Measurements from ENCODE around the gene PLIN4.

The PLIN4 gene

DNA sequence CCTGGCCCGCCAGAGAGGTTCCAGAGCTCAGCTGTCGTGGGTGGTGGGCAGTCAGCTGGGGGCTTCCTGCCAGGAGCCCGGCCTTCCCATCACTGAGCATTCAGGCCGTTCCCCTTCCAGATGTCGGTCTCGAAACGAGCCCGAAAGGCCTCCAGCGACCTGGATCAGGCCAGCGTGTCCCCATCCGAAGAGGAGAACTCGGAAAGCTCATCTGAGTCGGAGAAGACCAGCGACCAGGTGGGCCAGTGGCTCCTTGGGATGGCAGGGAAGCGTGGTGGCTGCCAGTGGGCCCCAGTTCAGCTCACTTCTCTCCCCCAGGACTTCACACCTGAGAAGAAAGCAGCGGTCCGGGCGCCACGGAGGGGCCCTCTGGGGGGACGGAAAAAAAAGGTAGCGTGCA lies 26.8 kb downstream of the PLIN4 start:
- ATAC-seq, result no peak
- no peak for TF ChIP-seq POU6F1 (CRISPR knock-in tag; IDR thresholded peaks at IDR 0.05; ENCODE audit: borderline replicate concordance, low read depth)

- no peak for TF ChIP-seq ESRRG (CRISPR knock-in tag; IDR thresholded peaks at IDR 0.05)
- no peak for TF ChIP-seq RARB (CRISPR knock-in tag; IDR thresholded peaks at IDR 0.05)
- TF ChIP-seq ZC3H10 (CRISPR knock-in tag; IDR thresholded peaks at IDR 0.05), result no peak
- TF ChIP-seq ZFP30 (CRISPR knock-in tag; IDR thresholded peaks at IDR 0.05), result no peak
- TF ChIP-seq, protein P1, sequence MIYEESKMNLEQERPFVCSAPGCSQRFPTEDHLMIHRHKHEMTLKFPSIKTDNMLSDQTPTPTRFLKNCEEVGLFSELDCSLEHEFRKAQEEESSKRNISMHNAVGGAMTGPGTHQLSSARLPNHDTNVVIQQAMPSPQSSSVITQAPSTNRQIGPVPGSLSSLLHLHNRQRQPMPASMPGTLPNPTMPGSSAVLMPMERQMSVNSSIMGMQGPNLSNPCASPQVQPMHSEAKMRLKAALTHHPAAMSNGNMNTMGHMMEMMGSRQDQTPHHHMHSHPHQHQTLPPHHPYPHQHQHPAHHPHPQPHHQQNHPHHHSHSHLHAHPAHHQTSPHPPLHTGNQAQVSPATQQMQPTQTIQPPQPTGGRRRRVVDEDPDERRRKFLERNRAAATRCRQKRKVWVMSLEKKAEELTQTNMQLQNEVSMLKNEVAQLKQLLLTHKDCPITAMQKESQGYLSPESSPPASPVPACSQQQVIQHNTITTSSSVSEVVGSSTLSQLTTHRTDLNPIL (CRISPR knock-in tag; IDR thresholded peaks at IDR 0.05; ENCODE audit: low read depth), result no peak
- TF ChIP-seq ZNF565 (CRISPR knock-in tag; conservative IDR thresholded peaks at IDR 0.05; ENCODE audit: low read depth), result no peak
- no peak for TF ChIP-seq GLIS3 (CRISPR knock-in tag; IDR thresholded peaks at IDR 0.05)
- no peak for TF ChIP-seq TOX (CRISPR knock-in tag; IDR thresholded peaks at IDR 0.05; ENCODE audit: borderline replicate concordance)
- no peak for TF ChIP-seq BACH2 (CRISPR knock-in tag; IDR thresholded peaks at IDR 0.05; ENCODE audit: borderline replicate concordance)
- no peak for TF ChIP-seq PATZ1 (CRISPR knock-in tag; IDR thresholded peaks at IDR 0.05; ENCODE audit: borderline replicate concordance)
- no peak for TF ChIP-seq ARNTL (CRISPR knock-in tag; IDR thresholded peaks at IDR 0.05; ENCODE audit: borderline replicate concordance, low read depth)
- TF ChIP-seq POU6F1 (CRISPR knock-in tag; IDR thresholded peaks at IDR 0.05; ENCODE audit: borderline replicate concordance, low read depth), result no peak
- no peak for TF ChIP-seq ZNF8 (CRISPR knock-in tag; IDR thresholded peaks at IDR 0.05)
- no peak for TF ChIP-seq TCF4 (CRISPR knock-in tag; IDR thresholded peaks at IDR 0.05; ENCODE audit: borderline replicate concordance)
- TF ChIP-seq ZNF70 (CRISPR knock-in tag; IDR thresholded peaks at IDR 0.05), result no peak
- no peak for ATAC-seq
Observed at GRCh38 chr19:4488496-4488895, 29.8 kb downstream of the PLIN4 start.

DNA sequence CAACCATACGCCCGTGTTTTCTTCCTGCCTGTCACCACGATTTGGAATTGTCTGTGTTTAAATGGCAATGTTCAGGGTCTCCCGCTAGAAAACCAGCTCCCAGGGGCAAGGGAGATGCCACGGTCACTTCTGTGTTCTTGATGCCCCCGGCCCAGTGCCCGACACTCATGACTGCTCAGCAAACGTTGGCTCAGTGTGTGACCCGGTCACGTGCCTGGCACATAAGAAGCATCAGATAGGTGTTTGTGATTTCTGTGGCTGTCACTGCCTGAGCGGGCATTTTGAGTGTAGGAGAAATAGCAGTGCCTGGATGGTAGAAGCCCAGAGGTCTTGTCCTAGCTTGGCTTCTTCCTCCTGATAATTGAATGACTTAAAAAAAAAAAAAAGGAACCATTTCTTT lies 30.7 kb downstream of the PLIN4 start:
- no peak for ATAC-seq
- no peak for TF ChIP-seq TOX (CRISPR knock-in tag; IDR thresholded peaks at IDR 0.05; ENCODE audit: borderline replicate concordance)
- TF ChIP-seq GLIS3 (CRISPR knock-in tag; IDR thresholded peaks at IDR 0.05), result no peak
- no peak for TF ChIP-seq TSHZ2 (CRISPR knock-in tag; IDR thresholded peaks at IDR 0.05)
- no peak for TF ChIP-seq PPARA (CRISPR knock-in tag; IDR thresholded peaks at IDR 0.05; ENCODE audit: borderline replicate concordance)
- TF ChIP-seq OSR1 (CRISPR knock-in tag; IDR thresholded peaks at IDR 0.05), result no peak
- TF ChIP-seq CSDC2 (CRISPR knock-in tag; IDR thresholded peaks at IDR 0.05), result no peak
- no peak for TF ChIP-seq ZFP30 (CRISPR knock-in tag; IDR thresholded peaks at IDR 0.05)
- TF ChIP-seq RARB (CRISPR knock-in tag; IDR thresholded peaks at IDR 0.05), result no peak
- TF ChIP-seq ZFP3 (CRISPR knock-in tag; IDR thresholded peaks at IDR 0.05), result no peak
- TF ChIP-seq BACH2 (CRISPR knock-in tag; IDR thresholded peaks at IDR 0.05; ENCODE audit: borderline replicate concordance), result no peak
- TF ChIP-seq CSRNP3 (CRISPR knock-in tag; IDR thresholded peaks at IDR 0.05), result no peak
- TF ChIP-seq POU6F1 (CRISPR knock-in tag; IDR thresholded peaks at IDR 0.05; ENCODE audit: borderline replicate concordance, low read depth), result no peak
- TF ChIP-seq ARNTL (CRISPR knock-in tag; IDR thresholded peaks at IDR 0.05; ENCODE audit: borderline replicate concordance, low read depth), result no peak
- TF ChIP-seq ZNF8 (CRISPR knock-in tag; IDR thresholded peaks at IDR 0.05), result no peak
- no peak for TF ChIP-seq ZNF565 (CRISPR knock-in tag; conservative IDR thresholded peaks at IDR 0.05; ENCODE audit: low read depth)
- TF ChIP-seq, protein P1 (CRISPR knock-in tag; IDR thresholded peaks at IDR 0.05; ENCODE audit: low read depth), result no peak
- TF ChIP-seq ESRRG (CRISPR knock-in tag; IDR thresholded peaks at IDR 0.05), result no peak
